PC-9 (cell line): Measurements from ENCODE around the gene PDHX. TPM values are rescaled to one million over a fixed set of nuclear protein-coding genes. Genes with fewer than 3 reads are reported as not detected.
"Not testable (repeated sequence)": the region's sequence is repeated elsewhere in the genome, so short reads cannot be mapped to it uniquely, and the experiment has no call there.

Experiments
- BruUV-seq: library from RNA; stranded (reverse); fragments of 400-500 nt; replicated peaks from 2 replicates; lab custom pipeline; 2021; lab: Mats Ljungman, UMichigan
- CTCF ChIA-PET: fragments of 300-600 bp; sonication (Branson Sonifier 250); formaldehyde crosslinking; loops from one replicate; lab custom pipeline; 2022; ENCODE audit warnings: antibody characterized with exemption; lab: Charles Lee
- POLR2A ChIA-PET: fragments of 300-600 bp; sonication (Branson Sonifier 250); formaldehyde crosslinking; loops from one replicate; lab custom pipeline; 2022; ENCODE audit warnings: antibody characterized with exemption; ENCODE audit not compliant: unreplicated experiment; lab: Charles Lee
- DNase-seq, 2 experiments: peaks; one replicate each; pipeline versions ENCODE4 v3.0.0 to v3.0.0-alpha.2; 2015 to 2022; ENCODE audit warnings: mixed read lengths in 1 of 2
- H2AFZ ChIP-seq: fragments of 200-600 bp; sonication (generic); 2 replicates; pipeline ENCODE4 v1.8.1; 2017; ENCODE audit warnings: antibody characterized with exemption
- H3F3A ChIP-seq: fragments of 200-600 bp; sonication (generic); 2 replicates; pipeline ENCODE4 v1.8.1; 2017; ENCODE audit warnings: antibody characterized with exemption, mild to moderate bottlenecking, low read depth; ENCODE audit not compliant: insufficient read depth
- H3K27ac ChIP-seq: fragments of 200-600 bp; sonication (generic); 2 replicates; pipeline ENCODE4 v1.6.1; 2016; ENCODE audit warnings: mixed run types
- H3K27me3 ChIP-seq: fragments of 200-600 bp; sonication (generic); 2 replicates; pipeline ENCODE4 v1.6.1; 2016; ENCODE audit warnings: low read depth, mixed run types; ENCODE audit not compliant: insufficient read depth
- H3K36me3 ChIP-seq: fragments of 200-600 bp; sonication (generic); 2 replicates; pipeline ENCODE4 v1.6.1; 2016; ENCODE audit warnings: low read depth, mixed run types
- H3K4me1 ChIP-seq: fragments of 200-600 bp; sonication (generic); replicated peaks from 2 replicates; pipeline ENCODE4 v1.6.1; 2016; ENCODE audit warnings: mixed run types; ENCODE audit not compliant: insufficient read depth
- H3K4me2 ChIP-seq: fragments of 200-600 bp; sonication (generic); 2 replicates; pipeline ENCODE4 v1.6.1; 2017; ENCODE audit warnings: mixed run types
- H3K4me3 ChIP-seq: fragments of 200-600 bp; sonication (generic); 2 replicates; pipeline ENCODE4 v1.6.1; 2016; ENCODE audit warnings: mixed run types
- H3K79me2 ChIP-seq: fragments of 200-600 bp; sonication (generic); 2 replicates; pipeline ENCODE4 v1.6.1; 2017; ENCODE audit warnings: low read depth, mixed run types
- H3K9me2 ChIP-seq: fragments of 200-600 bp; sonication (generic); 2 replicates; pipeline ENCODE4 v1.8.1; 2017; ENCODE audit warnings: mild to moderate bottlenecking; ENCODE audit not compliant: insufficient read depth
- H3K9me3 ChIP-seq: fragments of 200-600 bp; sonication (generic); 2 replicates; pipeline ENCODE4 v1.8.1; 2016; ENCODE audit warnings: low read depth; ENCODE audit not compliant: insufficient read depth
- H4K20me1 ChIP-seq: fragments of 200-600 bp; sonication (generic); 2 replicates; pipeline ENCODE4 v1.8.1; 2017; ENCODE audit not compliant: insufficient read depth
- EZH2 ChIP-seq: fragments of 200-600 bp; sonication (generic); IDR thresholded peaks from 2 replicates; pipeline ENCODE4 v1.8.0; 2017; ENCODE audit warnings: antibody characterized with exemption, low read depth
- intact Hi-C: fragments of 100-400 bp; cut with micrococcal nuclease; formaldehyde crosslinking; loops from one replicate; pipeline ENCODE4 v1.10.0; 2022; ENCODE audit not compliant: unreplicated experiment
- total RNA-seq: library from RNA; stranded (reverse); gene quantifications from 2 replicates; pipeline ENCODE4 v1.2.3, GENCODE V29; 2021
- TF ChIP-seq, protein P1 (sequence below): fragments of 200-600 bp; sonication (generic); conservative IDR thresholded peaks from 2 replicates; pipeline ENCODE4 v1.6.1; 2017; ENCODE audit warnings: mixed run types, antibody characterized with exemption, mild to moderate bottlenecking, moderate library complexity

Gene PDHX
- total RNA-seq, 1 experiment from 2014 or later, result 47.0 TPM

DNA sequence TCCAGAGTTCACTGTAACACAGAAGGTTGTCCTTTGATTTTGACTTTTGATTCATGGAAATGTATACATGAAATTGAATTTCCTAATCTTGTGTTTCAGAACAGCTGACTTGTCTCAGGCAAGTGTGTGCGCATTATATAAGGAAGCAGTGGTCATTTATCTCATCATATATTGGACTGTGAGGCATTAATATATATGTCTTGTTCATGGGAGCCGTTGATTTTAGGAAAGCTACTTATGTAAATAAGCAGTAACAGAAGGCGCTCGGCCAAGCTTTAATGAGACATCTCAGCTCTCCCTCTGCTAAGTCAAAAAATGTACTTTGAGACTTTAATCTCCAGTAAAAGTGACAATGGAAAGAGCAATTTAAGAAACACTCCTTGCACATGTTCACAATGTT lies 100.5 kb downstream of the PDHX start:
- Histone ChIP-seq H2AFZ (no peak overlapping the region), H4K20me1 (no peaks in the 10 kb centered on the region), H3K27ac (no peak overlapping the region), H3K27me3 (no peaks in the 10 kb centered on the region), H3K36me3 (no peaks in the 10 kb centered on the region), H3K9me2 (no peaks in the 10 kb centered on the region), H3K4me3 (no peak overlapping the region), H3K9me3 (no peaks in the 10 kb centered on the region; the same call in 1 of the 2 replicates), H3F3A (peaks cover 5% of the 10 kb centered on the region; the same call in 1 of the 2 replicates), H3K79me2 (no peaks in the 10 kb centered on the region), H3K4me2 (no peak overlapping the region), H3K4me1 (peaks cover 24% of the 10 kb centered on the region)
- ChIA-PET POLR2A (interaction anchor here (0.7 kb wide), 2 partner anchors 13 to 91 kb away, joined by 4 to 10 read pairs; no protein-coding TSS in a partner anchor), CTCF (interaction anchor here (0.7 kb wide), 2 partner anchors 127 to 1887 kb away, joined by 3 to 4 read pairs; no protein-coding TSS in a partner anchor)
- TF ChIP-seq EZH2, result no peak
- TF ChIP-seq, protein P1, sequence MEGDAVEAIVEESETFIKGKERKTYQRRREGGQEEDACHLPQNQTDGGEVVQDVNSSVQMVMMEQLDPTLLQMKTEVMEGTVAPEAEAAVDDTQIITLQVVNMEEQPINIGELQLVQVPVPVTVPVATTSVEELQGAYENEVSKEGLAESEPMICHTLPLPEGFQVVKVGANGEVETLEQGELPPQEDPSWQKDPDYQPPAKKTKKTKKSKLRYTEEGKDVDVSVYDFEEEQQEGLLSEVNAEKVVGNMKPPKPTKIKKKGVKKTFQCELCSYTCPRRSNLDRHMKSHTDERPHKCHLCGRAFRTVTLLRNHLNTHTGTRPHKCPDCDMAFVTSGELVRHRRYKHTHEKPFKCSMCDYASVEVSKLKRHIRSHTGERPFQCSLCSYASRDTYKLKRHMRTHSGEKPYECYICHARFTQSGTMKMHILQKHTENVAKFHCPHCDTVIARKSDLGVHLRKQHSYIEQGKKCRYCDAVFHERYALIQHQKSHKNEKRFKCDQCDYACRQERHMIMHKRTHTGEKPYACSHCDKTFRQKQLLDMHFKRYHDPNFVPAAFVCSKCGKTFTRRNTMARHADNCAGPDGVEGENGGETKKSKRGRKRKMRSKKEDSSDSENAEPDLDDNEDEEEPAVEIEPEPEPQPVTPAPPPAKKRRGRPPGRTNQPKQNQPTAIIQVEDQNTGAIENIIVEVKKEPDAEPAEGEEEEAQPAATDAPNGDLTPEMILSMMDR, result no peak
- intact Hi-C loops, result no loop called here
- no TSS peak for BruUV-seq
- no peak for DNase-seq

DNA sequence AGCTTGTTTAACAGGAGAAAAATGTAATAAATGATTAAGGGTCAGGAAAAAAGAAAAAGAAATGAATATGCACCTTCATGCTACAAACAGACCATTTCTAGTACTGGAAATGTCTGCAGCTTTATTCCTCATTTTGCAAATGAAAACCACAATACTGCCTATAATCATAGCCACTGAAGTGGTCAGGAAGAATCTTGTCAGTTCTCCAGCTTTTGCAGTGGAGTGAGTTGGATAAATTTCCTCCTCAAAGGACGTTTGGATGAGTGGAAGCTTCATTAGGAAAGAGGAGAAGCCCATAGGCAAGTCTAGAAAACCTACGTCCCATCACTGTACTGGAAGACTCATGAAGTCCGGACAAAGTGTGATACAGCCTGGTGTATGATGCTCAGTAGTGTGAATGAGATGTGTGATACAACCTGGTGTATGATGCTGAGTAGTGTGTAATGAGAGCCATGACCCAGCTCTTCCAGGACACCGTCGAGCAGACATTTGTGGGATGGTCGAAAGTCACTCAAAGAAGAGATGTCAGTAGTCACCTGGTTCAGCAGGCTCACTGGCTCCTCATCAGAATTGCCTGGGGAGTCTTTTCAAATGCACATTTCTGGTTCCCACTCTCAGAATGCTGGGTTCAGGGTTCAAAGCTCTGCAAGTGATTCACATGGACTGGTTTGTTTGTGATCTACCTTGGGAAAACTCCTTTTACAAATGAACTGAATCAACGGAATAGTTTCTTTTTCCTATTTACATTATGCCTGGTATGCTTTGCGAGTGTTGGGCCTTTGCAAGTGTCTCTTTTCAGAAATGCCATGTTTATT lies 101.3 kb downstream of the PDHX start:
- POLR2A ChIA-PET, result interaction anchor here (0.7 kb wide), 1 partner anchor 92 kb away, joined by 4 read pairs; no protein-coding TSS in a partner anchor

DNA sequence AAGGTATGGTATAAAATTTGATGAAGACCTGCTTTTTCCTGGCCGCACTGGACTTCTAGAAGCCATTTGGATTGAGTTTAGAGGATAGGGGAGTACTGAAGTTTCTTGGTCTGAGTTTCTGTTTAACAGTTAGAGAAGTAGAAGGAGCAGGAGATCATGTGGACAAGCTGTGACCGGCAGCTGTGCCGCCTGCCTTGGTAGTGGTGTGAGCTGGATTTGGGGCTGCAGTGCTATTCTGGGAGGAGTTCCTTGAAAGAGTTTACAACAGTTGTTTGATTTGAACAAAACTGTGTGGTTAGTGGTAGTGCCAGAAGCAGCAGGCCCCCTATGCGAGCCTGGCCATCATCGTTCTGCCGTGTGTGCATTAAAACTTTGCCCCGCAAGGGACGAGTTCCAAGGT lies 105.2 kb downstream of the PDHX start:
- BruUV-seq, result no TSS peak
- no peaks in the 10 kb centered on the region for H3K9me2 ChIP-seq
- ChIA-PET CTCF (no interaction called here), POLR2A (no interaction called here)
- no peaks in the 10 kb centered on the region for H3K27me3 ChIP-seq
- no peaks in the 10 kb centered on the region for H3K79me2 ChIP-seq
- no peak overlapping the region for H2AFZ ChIP-seq
- no peaks in the 10 kb centered on the region; the same call in 1 of the 2 replicates for H3F3A ChIP-seq
- H3K4me2 ChIP-seq, result no peak overlapping the region
- intact Hi-C loops, result no loop called here
- peaks cover 11% of the 10 kb centered on the region; the same call in 1 of the 2 replicates for H3K9me3 ChIP-seq
- DNase-seq, result no peak
- H3K4me1 ChIP-seq, result no peaks in the 10 kb centered on the region
- no peaks in the 10 kb centered on the region for H4K20me1 ChIP-seq
- no peaks in the 10 kb centered on the region for H3K36me3 ChIP-seq
- TF ChIP-seq, protein P1, result no peak
- no peak for TF ChIP-seq EZH2
- H3K27ac ChIP-seq, result no peak overlapping the region
- no peak overlapping the region for H3K4me3 ChIP-seq

More for the DNA sequence above, 101.3 kb downstream of the PDHX start:
- no peaks in the 10 kb centered on the region; the same call in 1 of the 2 replicates for H3K9me3 ChIP-seq
- CTCF ChIA-PET, result interaction anchor here (0.6 kb wide), 1 partner anchor 31 kb away, joined by 4 read pairs; no protein-coding TSS in a partner anchor
- no peaks in the 10 kb centered on the region for H3K27me3 ChIP-seq
- H3K36me3 ChIP-seq, result no peaks in the 10 kb centered on the region
- TF ChIP-seq, protein P1, result no peak
- no peak for TF ChIP-seq EZH2
- H3K4me3 ChIP-seq, result no peak overlapping the region
- no peaks in the 10 kb centered on the region for H3K79me2 ChIP-seq
- H3K27ac ChIP-seq, result no peak overlapping the region
- no peaks in the 10 kb centered on the region for H3K9me2 ChIP-seq
- no peaks in the 10 kb centered on the region for H4K20me1 ChIP-seq
- no peak for DNase-seq
- H3K4me1 ChIP-seq, result peaks cover 15% of the 10 kb centered on the region; the same call in 1 of the 2 replicates
- no TSS peak for BruUV-seq
- H3K4me2 ChIP-seq, result no peak overlapping the region
- no peak overlapping the region for H2AFZ ChIP-seq
- intact Hi-C loops, result no loop called here
- H3F3A ChIP-seq, result no peaks in the 10 kb centered on the region; the same call in 1 of the 2 replicates

DNA sequence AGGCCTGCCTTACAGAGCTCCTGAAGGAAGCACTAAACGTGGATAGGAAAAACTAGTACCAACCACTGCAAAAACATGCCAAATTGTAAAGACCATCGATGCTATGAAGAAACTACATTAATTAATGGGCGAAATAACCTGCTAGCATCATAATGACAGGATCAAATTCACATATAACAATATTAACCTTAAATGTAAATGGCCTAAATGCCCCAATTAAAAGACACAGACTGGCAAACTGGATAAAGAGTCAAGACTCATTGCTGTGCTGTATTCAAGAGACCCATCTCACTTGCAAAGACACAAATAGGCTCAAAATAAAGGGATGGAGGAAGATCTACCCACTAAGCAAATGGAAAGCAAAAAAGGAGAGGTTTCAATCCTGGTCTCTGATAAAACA lies 107.5 kb downstream of the PDHX start:
- H3K79me2 ChIP-seq, H3K9me2 ChIP-seq, BruUV-seq, H3K27ac ChIP-seq, DNase-seq, intact Hi-C loops, H2AFZ ChIP-seq, H3K27me3 ChIP-seq, POLR2A ChIA-PET, CTCF ChIA-PET, H4K20me1 ChIP-seq, H3K4me1 ChIP-seq, H3K36me3 ChIP-seq, H3K4me2 ChIP-seq, H3K4me3 ChIP-seq, H3F3A ChIP-seq: not testable (repeated sequence)
- peaks cover 14% of the 10 kb centered on the region; the same call in 1 of the 2 replicates for H3K9me3 ChIP-seq

DNA sequence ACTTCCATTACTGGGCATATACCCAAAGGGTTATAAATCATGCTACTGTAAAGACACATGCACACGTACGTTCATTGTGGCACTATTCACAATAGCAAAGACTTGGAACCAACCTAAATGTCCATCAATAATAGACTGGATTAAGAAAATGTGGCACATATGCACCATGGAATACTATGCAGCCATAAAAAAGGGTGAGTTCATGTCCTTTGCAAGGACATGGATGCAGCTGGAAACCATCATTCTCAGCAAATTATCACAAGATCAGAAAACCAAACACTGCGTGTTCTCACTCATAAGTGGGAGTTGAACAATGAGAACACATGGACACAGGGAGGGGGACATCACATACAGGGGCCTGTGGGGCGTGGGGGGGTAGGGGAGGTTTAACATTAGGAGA lies 111.6 kb downstream of the PDHX start:
- peaks cover 37% of the 10 kb centered on the region for H3K4me1 ChIP-seq
- BruUV-seq, CTCF ChIA-PET: not testable (repeated sequence)

More for the DNA sequence above, 111.6 kb downstream of the PDHX start:
- H3K4me3 ChIP-seq, intact Hi-C loops, H2AFZ ChIP-seq, H3K79me2 ChIP-seq, H4K20me1 ChIP-seq, H3K27me3 ChIP-seq, H3K36me3 ChIP-seq, POLR2A ChIA-PET, H3K4me2 ChIP-seq, H3K27ac ChIP-seq, DNase-seq, H3K9me2 ChIP-seq: not testable (repeated sequence)
- Histone ChIP-seq H3F3A (peaks cover 24% of the 10 kb centered on the region), H3K9me3 (peaks cover 13% of the 10 kb centered on the region; the same call in 1 of the 2 replicates)
